Mucosa of stomach (tissue), 1 donor: ENCODE measurements around the gene SHKBP1.
"Not testable (repeated sequence)": the region's sequence is repeated elsewhere in the genome, so short reads cannot be mapped to it uniquely, and the experiment has no call there.

Source experiments
- H3K27me3 ChIP-seq: one replicate; pipeline ENCODE4 v1.7.0; 2013; ENCODE audit warnings: mild to moderate bottlenecking, low read length; ENCODE audit not compliant: control insufficient read depth, insufficient read depth
- H3K36me3 ChIP-seq: one replicate; pipeline ENCODE4 v1.7.0; 2013; ENCODE audit warnings: low read length; ENCODE audit not compliant: control insufficient read depth, insufficient read depth
- H3K4me1 ChIP-seq: one replicate; pipeline ENCODE4 v1.7.0; 2013; ENCODE audit warnings: mild to moderate bottlenecking, low read length; ENCODE audit not compliant: control insufficient read depth, insufficient read depth
- H3K4me3 ChIP-seq: one replicate; pipeline ENCODE4 v1.7.0; 2013; ENCODE audit warnings: low read length
- H3K9ac ChIP-seq: one replicate; pipeline ENCODE4 v1.7.0; 2013; ENCODE audit warnings: mild to moderate bottlenecking, low read length, moderate library complexity
- H3K9me3 ChIP-seq: one replicate; pipeline ENCODE4 v1.7.0; 2013; ENCODE audit warnings: mild to moderate bottlenecking, low read length, moderate library complexity; ENCODE audit not compliant: control insufficient read depth
- donor health status: Pancreatic carcinoma.

SHKBP1 gene

DNA sequence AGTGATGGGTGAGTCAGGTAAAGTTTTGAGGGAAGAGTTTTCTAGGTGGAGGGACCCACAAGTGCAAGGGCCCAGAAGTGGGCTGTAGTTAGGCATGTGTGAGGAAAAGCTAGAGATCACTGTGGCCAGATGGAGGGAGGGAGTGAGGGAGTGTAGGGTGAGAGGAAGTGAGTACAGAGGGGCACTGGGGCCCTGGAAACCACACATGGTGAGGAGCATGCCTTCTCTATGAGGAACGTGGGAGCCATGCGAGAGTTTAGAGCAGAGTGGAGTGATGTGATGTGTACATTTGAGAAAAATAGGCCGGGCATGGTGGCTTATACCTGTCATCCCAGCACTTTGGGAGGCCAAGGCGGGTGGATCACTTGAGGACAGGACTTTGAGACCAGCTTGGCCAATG is 14.7 kb upstream of the SHKBP1 start:
- no peak overlapping the region for H3K4me3 ChIP-seq
- H3K9ac ChIP-seq = no peak overlapping the region
- H3K36me3 ChIP-seq = no peaks in the 10 kb centered on the region
- no peaks in the 10 kb centered on the region for H3K4me1 ChIP-seq
- no peaks in the 10 kb centered on the region for H3K9me3 ChIP-seq
- peaks cover 19% of the 10 kb centered on the region for H3K27me3 ChIP-seq

DNA sequence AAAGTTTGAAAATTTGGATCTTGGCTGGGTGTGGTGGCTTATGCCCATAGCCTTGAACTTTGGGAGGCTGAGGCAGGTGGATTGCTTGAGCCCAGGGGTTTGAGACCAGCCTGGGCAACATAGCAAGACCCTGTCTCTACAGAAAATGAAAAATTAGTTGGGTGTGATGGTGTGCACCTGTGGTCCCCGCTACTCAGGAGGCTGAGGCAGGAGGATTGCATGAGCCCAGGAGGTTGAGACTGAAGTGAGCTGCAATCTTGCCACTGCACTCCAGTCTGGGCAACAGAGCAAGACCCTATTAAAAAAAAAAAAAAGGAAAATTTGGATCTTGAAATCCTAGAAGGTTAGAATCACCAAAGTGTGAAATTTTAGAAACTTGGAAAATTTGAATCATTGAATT is 12.1 kb upstream of the SHKBP1 start:
- H3K36me3 ChIP-seq, H3K9me3 ChIP-seq, H3K4me1 ChIP-seq, H3K9ac ChIP-seq, H3K4me3 ChIP-seq: not testable (repeated sequence)
- peaks cover 38% of the 10 kb centered on the region for H3K27me3 ChIP-seq

DNA sequence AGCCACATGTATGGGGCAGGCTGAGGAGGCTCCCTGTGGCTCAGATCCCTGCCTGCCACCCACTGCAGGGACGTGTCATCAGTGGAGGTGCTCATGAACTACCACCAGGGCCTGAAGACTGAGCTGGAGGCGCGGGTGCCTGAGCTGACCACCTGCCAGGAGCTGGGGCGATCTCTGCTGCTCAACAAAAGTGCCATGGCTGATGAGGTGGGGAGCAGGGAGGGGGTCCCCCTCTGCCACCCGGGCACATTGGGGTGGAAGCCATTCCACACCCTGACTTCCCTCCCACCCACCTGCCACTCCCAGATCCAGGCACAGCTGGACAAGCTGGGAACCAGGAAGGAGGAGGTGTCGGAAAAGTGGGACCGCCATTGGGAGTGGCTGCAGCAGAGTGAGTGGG is 11.3 kb upstream of the SHKBP1 start:
- no peak overlapping the region for H3K4me3 ChIP-seq
- no peaks in the 10 kb centered on the region for H3K36me3 ChIP-seq
- peaks cover 40% of the 10 kb centered on the region for H3K27me3 ChIP-seq

DNA sequence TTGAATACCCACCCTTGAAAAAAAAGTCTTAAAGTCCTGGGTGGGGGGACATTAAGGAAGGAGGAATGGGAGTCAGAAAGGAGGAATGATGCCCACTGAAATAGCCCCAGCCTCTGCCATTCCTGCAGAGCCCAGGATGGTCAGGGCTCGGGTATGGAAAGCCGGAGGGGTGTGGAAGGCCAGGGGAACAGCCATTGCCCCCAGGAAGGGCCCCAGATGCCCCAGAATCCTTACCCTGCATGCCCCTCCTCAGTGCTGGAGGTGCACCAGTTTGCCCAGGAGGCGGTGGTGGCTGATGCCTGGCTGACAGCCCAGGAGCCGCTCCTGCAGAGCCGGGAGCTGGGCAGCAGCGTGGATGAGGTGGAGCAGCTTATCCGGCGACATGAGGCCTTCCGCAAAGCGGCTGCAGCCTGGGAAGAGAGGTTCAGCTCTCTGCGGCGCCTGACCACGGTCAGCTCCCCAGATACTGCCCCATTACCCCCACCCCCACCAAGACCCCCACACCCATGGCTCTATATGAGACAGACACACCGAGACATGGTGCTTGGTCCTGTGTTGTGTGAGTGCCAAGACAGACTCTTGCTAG is 10.7 kb upstream of the SHKBP1 start:
- H3K27me3 ChIP-seq = peaks cover 38% of the 10 kb centered on the region
- no peak overlapping the region for H3K4me3 ChIP-seq
- H3K4me1 ChIP-seq = peaks cover 10% of the 10 kb centered on the region
- no peaks in the 10 kb centered on the region for H3K36me3 ChIP-seq
- no peaks in the 10 kb centered on the region for H3K9me3 ChIP-seq
- H3K9ac ChIP-seq = no peak overlapping the region

More for the DNA sequence above, 11.3 kb upstream of the SHKBP1 start:
- H3K9me3 ChIP-seq = no peaks in the 10 kb centered on the region
- no peak overlapping the region for H3K9ac ChIP-seq
- H3K4me1 ChIP-seq = peaks cover 10% of the 10 kb centered on the region

DNA sequence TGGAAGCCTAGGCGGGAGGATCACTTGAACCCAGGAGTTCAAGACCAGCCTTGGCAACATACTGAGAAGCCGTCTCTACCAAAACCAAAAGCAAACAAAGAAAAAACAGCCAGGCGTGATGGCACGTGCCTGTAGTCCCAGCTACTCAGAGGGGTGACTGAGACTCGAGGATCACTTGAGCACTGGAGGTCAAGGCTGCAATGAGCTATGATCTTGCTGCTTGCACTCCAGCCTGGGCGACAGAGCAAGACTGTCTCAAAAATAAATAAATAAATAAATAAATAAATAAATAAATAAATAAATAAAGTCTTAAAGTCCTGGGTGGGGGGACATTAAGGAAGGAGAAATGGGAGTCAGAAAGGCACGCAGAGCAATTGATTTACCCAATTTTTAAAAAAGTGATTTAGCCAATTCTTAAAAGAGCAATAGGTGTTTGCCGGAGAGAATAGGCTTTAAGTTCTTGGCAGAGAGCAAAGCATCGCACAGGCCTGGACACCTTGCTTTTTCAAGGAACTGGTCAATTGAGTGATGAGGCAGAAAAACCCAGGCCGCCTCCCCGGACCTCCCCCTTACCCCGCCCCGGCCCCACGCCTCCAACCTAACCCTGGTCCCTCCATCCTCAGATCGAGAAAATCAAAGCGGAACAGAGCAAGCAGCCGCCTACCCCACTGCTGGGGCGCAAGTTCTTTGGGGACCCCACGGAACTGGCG is 9.5 kb upstream of the SHKBP1 start:
- H3K27me3 ChIP-seq = peaks cover 38% of the 10 kb centered on the region
- no peaks in the 10 kb centered on the region for H3K9me3 ChIP-seq
- H3K4me1 ChIP-seq = peaks cover 10% of the 10 kb centered on the region
- H3K36me3 ChIP-seq = no peaks in the 10 kb centered on the region
- H3K4me3 ChIP-seq = no peak overlapping the region
- no peak overlapping the region for H3K9ac ChIP-seq

DNA sequence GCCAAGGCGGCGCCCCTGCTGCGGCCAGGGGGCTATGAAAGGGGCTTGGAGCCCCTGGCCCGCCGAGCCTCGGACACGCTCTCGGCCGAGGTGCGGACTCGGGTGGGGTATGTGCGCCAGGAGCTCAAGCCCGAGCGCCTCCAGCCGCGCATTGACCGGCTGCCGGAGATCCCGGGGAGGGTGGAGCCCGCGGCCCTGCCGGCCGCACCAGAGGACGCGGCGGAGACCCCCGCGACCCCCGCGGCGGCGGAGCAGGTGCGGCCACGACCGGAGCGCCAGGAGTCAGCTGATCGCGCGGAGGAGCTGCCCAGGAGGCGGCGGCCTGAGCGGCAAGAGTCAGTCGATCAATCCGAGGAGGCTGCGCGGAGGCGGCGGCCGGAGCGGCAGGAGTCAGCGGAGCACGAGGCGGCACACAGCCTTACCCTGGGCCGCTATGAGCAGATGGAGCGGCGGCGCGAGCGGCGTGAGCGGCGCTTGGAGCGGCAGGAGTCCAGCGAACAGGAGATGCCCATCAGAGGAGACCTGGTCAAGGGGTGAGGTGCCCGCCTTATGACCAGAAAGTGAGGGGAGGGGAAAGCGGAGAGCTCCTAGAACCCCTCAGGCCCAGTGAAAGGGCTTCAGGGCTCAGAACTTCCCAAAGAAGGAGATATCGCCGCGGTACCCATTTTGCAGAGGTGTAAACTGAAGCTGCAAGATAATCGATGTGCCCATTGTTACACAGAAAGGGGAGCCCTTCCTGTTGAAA is 8.8 kb upstream of the SHKBP1 start:
- Histone ChIP-seq H3K36me3 (no peaks in the 10 kb centered on the region), H3K9ac (no peak overlapping the region), H3K27me3 (peaks cover 38% of the 10 kb centered on the region), H3K4me1 (peaks cover 10% of the 10 kb centered on the region), H3K4me3 (no peak overlapping the region), H3K9me3 (no peaks in the 10 kb centered on the region)

DNA sequence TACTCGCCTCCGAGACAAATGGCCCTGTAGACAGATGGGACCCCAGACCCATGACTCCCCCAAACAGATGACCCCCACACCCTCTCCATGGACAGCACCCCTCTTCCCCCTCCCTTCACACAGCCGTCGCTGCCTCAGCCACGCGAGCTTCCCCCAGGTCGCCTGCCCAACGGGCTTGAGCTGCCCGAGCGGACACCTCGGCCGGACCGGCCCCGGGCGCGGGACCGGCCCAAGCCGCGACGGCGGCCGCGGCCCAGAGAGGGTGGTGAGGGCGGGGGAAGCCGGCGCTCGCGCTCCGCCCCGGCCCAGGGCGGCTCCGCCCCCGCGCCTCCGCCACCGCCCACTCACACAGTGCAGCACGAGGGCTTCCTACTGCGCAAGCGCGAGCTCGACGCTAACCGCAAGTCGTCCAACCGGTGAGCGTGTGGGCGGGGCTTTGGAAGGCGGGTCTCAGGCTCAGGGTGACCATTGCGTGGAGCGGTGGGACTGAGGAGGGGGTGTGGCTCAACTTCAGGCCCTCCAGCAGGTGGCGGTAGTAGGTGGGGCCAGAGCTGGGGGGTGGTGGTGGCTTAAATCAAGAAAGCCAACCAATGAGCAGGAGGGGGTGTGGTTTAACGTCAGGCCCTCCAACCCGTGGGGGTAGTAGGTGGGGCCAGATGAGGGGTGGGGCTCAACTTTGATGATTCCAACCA is 6.2 kb upstream of the SHKBP1 start:
- Histone ChIP-seq H3K9me3 (no peaks in the 10 kb centered on the region), H3K27me3 (peaks cover 34% of the 10 kb centered on the region), H3K4me3 (no peak overlapping the region), H3K9ac (peak overlapping the region; percentile 53), H3K36me3 (no peaks in the 10 kb centered on the region), H3K4me1 (peaks cover 10% of the 10 kb centered on the region)

DNA sequence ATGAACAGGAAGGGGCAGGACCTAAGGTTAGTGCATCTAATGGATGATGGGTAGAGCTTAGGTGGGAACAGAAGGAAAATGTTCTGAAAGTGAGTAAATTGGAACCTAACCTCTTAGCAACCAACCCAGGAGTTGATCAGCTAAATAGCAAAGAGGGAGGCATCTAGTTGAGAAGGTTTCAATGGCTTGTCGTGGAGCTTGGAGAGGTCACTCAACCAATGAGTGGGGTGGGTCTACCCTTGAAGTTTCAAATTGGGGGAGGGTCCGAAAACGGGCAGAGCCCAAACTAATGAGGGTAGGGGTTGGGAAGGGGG is 5.7 kb upstream of the SHKBP1 start:
- Histone ChIP-seq H3K27me3 (peaks cover 30% of the 10 kb centered on the region), H3K4me3 (no peak overlapping the region), H3K36me3 (no peaks in the 10 kb centered on the region), H3K9me3 (no peaks in the 10 kb centered on the region), H3K9ac (no peak overlapping the region), H3K4me1 (peaks cover 12% of the 10 kb centered on the region)

DNA sequence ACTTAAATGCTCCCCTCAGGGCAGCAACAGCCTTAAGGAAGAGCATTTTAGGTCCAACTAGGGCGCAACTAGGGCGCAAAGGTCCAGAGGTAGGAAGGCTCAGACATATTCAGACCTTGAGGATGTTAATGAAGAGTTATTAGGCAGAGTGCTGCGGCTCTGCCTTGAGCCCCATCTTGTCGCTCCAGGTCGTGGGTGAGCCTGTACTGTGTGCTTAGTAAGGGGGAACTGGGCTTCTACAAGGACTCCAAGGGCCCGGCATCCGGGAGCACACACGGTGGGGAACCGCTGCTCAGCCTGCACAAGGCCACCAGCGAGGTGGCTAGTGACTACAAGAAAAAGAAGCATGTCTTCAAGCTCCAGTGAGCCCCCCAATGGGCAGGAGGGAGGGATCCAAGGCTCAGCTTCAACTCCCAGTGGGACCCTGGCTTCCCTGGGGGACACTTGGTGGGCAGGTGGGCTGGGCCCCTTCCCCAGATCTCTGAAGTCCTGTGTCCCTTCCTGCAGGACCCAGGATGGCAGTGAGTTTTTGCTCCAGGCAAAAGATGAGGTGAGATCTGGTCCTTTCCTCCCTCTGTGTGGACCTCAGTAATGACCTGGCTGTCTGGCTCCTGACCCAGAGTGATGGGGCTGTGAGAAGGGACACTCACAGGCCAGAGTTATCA is 4.7 kb upstream of the SHKBP1 start:
- no peak overlapping the region for H3K9ac ChIP-seq
- peaks cover 21% of the 10 kb centered on the region for H3K27me3 ChIP-seq
- H3K4me3 ChIP-seq = no peak overlapping the region
- no peaks in the 10 kb centered on the region for H3K36me3 ChIP-seq
- peaks cover 14% of the 10 kb centered on the region for H3K4me1 ChIP-seq
- H3K9me3 ChIP-seq = no peaks in the 10 kb centered on the region

DNA sequence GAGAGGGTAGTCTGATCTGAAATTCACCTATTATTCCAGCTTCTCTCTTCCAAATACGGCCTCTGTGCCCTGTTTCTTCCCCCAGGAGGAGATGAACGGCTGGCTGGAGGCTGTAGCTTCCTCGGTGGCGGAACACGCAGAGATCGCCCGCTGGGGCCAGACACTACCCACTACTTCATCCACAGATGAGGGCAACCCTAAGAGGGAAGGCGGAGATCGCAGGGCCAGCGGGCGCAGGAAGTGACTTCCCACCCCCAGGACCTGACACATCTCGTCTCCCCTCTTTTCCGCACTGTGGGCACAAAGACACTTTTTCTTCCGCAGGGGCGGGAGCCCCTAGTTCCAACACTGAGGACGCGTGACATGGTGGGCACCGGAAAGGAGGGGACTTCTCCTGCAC is 1.3 kb upstream of the SHKBP1 start:
- H3K4me1 ChIP-seq = peaks cover 16% of the 10 kb centered on the region
- no peaks in the 10 kb centered on the region for H3K27me3 ChIP-seq
- no peaks in the 10 kb centered on the region for H3K36me3 ChIP-seq
- no peak overlapping the region for H3K4me3 ChIP-seq
- no peaks in the 10 kb centered on the region for H3K9me3 ChIP-seq
- no peak overlapping the region for H3K9ac ChIP-seq

DNA sequence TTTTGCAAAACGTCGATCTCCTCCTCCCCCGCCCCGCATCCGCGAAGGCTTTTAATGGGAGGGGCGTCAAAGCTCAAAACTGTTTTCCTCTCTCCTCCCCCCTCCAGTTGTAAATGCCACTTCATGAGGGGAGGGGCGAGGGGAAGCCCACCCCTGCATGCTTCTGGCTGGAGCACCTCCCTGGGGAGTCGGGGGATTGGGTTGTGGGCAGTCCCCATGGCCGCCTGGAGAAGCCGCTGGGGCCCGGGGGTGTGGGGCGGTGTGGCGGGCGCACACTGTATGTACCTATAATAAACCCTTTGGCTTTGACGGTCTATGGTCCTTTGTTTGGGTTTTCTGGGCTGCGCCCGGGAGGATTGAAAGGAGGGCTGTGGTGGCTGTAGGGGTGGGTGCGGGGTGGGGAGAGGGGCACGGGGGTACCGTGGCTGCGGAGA is 505 bp upstream of the SHKBP1 start:
- H3K4me1 ChIP-seq = peaks cover 16% of the 10 kb centered on the region
- H3K27me3 ChIP-seq = no peaks in the 10 kb centered on the region
- H3K9me3 ChIP-seq = no peaks in the 10 kb centered on the region
- peak overlapping the region; percentile 50 for H3K9ac ChIP-seq
- no peak overlapping the region for H3K4me3 ChIP-seq
- no peaks in the 10 kb centered on the region for H3K36me3 ChIP-seq
